Loucy (cell line): Measurements from ENCODE around the gene EDIL3.

Source experiments
- CTCF ChIP-seq: fragments of 200-600 bp; sonication (generic); conservative IDR thresholded peaks from 2 replicates; pipeline ENCODE4 v1.5.1; 2014; ENCODE audit warnings: mild to moderate bottlenecking, antibody characterized with exemption, low read length
- EZH2phosphoT487 ChIP-seq: fragments of 200-600 bp; IDR thresholded peaks from 2 replicates; pipeline ENCODE4 v1.6.1; 2018; ENCODE audit warnings: antibody characterized with exemption, mild to moderate bottlenecking, moderate library complexity, borderline replicate concordance

GRCh38 chr5:84385705-84386104 lies 1.0 kb upstream of the EDIL3 start:
- TF ChIP-seq CTCF (no peak), EZH2phosphoT487 (no peak)
